Measurements from ENCODE around the gene GCSAM. TPM values are rescaled to one million over a fixed set of nuclear protein-coding genes. Genes with fewer than 3 reads are reported as not detected.

Gene GCSAM
- polyA plus RNA-seq, 4 donors = 1.4 to 1.8 (median 1.5) TPM

DNA sequence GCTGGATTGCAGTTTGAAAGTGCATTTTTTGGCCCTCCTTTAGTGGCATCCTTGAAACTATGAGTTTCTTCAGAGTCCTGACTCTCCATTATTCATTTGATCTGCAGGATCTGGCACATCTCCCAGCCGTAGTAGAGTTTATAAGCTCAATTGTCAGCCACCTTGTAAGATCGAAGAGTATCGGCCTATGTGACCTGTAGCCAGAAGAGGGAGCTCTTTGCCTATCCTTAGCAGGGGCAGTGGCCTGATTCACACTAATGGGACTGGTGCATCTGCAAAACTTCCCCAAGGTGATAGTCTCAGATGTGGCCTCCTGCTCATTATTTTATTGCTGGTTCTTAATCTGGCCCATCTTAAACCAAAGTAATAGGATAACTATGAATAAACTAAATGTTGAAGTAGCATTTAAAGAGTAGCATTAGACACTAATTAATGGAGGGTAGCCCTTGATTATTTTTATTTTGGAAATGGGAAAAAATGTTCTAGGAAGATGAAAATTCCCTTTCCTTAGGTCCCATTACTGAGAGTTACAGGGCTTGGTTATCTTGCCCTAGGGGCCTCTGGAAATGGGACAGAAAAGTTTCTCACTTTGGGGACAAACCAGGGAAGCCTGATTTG is 21.2 kb downstream of the GCSAM start:
- no peak for DNase-seq (ENCODE audit: low read depth in 4 of 4, low spot score in 3 of 4)

DNA sequence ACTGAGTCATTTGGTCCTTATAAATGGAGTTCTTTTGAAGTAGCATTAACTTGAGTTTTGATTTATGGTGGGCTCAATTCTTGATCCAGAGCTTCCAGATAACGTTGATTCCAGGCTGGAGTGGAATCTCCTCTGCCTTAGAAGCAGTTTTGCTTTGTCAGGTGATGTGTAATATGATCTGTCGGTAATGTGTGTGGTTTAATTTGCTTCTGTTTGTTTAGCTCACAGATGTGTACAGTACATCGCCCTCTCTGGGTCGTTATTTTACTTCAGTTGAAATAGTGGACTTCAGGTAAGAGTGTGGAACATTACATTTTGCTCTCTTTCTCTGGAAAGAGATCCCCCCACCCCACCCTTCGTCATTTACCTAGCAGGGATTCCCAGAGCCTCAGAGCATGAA is 23.7 kb downstream of the GCSAM start:
- no peak for DNase-seq (ENCODE audit: low read depth in 4 of 4, low spot score in 3 of 4)

DNA sequence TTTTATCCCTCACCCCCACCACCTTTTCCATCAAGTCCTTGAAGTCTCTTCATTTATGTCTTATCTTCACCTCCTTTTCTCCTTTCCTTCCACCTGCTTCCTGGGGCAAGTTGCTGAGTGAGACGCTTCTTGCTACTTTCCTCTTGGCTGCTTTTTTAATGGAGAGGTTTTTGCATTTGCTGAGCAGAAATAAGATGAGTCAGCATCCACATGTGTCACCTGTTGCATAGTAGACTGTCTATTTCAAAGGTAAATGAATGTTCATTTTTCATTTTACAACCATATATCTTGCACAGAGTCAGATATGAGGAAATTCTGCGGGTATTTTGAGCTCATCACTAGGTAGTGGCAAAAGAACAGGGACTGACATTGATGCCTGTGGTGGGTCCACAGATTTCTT is 28.3 kb downstream of the GCSAM start:
- DNase-seq (ENCODE audit: low read depth in 4 of 4, low spot score in 3 of 4) = no peak

DNA sequence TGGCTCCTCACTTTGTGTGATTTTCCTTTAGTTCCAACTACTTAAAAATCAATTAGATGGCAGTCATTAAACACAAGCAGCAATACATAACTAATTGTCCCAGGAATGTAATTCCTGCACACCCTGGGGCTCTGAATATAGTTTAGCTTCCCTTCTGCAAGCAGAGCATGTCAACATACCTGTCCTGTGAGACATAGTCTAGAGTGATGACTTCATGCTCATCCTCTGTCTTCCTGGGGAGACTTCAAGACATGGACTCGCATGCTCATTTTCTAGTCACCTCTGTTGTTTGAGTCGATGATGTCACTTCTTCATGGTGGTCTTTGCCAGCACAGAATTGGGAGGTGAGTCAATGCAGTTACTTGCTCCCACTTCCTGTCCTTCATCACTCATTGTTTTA is 31.1 kb downstream of the GCSAM start:
- DNase-seq (ENCODE audit: low read depth in 4 of 4, low spot score in 3 of 4) = no peak

DNA sequence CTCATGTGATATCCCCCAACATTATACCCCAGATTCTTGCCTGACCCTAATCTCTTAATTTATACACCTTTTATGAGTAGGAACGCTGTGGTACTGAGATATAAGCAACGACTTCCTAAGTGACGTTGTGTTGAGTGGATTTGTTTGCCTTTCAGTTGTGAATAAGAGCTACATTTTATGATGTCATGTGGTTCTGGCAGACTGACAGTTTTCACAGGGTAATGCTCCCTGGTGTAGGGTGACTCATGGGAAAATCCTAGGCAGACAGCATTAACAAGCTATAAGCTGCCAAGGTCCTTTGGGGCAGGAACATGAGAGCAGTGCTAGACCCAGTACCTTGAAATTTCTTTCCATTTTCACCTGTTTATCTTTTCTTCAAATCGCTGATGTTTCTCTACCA is 35.7 kb downstream of the GCSAM start:
- no peak for DNase-seq (ENCODE audit: low read depth in 4 of 4, low spot score in 3 of 4)

DNA sequence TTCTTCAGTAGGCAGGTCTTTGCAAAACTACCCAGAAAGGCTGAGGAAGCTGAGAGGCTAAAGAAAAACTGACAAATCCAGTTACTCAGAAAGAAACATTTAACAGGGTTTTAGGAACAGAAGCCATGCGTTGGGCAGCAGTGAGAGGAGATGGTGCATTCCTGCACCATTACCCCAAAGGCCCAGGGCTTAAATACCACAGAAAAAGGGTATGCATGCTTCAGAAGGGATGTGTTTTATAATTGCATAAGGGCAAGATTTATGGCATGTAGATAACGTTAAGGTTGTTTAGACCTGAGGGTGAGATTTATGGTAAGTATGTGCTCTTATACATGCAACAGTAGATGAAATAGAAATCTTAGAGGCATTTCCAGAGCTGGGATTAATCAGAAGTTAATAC is 36.9 kb downstream of the GCSAM start:
- DNase-seq (ENCODE audit: low read depth in 4 of 4, low spot score in 3 of 4) = no peak

DNA sequence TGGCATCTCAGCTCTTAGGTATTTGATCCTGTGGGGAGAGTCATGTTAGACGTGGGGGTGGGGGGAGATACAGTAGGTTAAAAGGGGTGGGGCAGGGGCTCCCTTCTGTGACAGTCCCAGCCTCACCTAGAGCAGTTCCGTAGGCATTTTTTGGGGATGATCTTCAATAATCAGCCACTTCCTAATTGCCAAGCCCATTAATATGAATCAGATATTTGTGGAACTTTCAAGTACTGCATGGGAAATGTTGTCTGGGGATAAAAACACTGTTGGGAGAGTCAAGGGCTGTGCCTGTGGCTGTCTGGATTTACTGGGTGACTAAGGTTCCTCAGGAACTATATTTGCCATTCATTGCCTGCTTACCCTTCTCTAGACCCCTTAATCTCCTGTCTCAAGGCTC is 37.3 kb downstream of the GCSAM start:
- no peak for DNase-seq (ENCODE audit: low read depth in 4 of 4, low spot score in 3 of 4)

DNA sequence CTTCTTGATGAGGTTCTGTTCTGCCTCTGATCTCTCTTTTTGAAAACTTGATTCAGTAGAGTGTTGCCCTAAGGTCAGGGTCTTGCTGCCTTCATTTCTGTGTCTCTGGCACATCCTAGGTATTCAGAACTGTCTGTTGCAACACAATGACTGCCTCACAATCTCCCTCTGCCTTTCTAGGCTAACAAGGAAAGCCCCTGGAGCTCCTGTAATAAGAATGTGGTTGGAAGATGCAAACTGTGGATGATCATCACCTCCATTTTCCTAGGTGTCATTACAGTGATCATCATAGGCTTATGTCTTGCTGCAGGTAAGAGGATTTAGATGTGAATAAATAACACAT is 39.9 kb downstream of the GCSAM start:
- no peak for DNase-seq (ENCODE audit: low read depth in 4 of 4, low spot score in 3 of 4)

DNA sequence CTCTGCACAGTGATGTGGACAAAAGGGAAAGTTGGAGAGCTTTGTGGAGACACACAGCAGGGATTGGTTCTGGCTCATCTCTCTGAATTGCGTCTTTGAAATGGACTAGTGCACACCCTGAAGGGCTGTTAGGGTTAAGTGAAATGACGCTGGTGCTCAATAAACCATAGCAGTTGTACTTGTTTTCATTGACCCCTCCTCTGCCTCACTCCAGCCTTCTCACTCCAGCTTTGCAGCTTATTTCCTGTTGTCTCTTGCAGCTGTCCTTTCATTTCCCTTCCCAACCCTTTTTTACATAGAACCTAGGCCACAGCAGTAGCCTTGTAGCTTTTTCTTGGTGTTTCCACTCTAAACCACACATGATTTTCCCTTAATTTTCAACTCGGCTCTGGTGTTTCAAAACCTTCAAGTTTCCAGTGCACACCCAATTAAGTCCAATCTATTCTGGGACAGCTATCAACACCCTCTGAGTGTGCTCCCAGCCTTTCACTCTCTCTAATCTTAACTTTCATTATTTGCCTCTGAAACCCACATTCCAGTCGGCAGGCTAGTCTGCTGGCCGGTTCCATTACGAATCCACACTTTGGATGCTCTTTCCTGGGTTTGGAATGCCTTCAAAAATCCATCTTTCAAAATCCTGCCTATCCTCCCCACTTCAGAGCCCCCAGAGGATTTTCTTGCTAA is 40.4 kb downstream of the GCSAM start:
- no peak for DNase-seq (ENCODE audit: low read depth in 4 of 4, low spot score in 3 of 4)

DNA sequence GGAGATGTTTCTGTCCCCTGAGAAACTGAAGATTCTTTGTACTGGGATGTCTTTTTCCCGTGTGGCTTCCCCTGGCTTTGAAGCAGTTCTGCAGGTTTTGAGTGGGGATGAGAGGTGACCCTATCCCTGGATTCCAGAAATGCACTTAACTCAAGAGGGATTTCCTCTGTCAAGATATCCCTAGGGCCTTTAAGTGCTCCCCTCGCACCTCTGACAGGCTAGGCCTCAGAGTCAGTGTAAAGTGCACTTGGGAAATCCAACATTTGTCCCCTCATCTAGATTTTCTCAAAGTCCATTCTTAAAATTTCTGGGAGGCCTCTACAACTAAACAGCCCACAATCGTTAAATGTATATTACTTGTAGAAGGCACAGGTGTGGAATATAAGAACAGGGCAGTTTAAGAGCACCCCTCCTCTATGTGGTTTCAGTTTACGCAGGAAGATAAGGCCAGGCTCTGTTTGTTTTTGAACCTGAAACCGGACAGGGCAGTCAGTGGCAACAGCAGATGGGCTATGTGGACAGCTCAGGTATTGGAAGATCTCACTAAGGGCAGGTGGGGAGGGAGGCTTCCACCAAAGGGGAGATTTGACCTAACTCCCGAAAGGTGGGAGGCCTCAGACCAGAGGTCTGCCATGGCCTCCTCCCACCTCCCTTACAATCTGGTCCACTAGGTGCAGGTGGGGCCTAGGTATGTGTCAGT is 42.0 kb downstream of the GCSAM start:
- DNase-seq (ENCODE audit: low read depth in 4 of 4, low spot score in 3 of 4) = no peak

DNA sequence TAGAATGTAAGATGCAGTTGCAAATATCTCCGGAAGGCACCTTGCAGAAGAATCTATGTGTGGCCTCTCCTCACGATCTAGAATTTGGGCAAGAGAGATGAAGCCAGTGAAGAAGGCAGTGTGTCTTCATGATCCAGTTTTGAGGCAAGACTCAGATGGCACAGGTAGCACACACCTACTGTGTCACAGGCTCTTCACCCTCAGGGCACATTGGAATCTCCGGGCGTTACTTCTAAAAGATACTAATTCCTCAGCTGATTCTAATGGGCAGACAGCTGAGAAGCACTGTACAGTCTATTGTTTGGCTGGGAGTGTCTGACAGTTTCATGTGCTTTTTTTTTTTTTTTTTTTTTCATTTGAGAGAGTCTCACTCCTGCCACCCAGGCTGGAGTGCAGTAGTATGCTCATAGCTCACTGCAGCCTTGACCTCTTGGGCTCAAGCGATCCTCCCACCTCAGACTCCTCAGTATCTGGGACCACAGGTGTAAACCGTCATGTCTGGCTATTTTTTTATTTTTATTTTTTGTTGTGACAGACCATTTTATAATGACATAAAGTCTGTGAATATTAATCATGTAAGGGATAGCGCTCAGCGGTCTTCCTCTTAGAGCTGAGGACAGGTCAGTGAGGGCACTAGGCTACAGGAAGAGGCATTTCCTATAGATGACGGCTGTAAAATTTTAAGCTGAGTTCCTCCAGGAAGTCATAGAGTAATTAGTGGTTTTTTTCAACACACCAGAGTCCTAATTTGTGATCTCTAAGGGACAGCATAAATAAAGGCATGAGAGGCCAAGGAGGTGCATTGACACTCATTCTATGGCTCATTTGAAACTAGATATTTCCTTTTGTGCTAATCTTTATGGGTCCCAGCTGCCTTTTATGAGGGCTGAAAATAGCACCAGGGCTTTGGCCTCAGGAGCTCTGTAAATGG is 42.8 kb downstream of the GCSAM start:
- DNase-seq (ENCODE audit: low read depth in 4 of 4, low spot score in 3 of 4) = no peak

DNA sequence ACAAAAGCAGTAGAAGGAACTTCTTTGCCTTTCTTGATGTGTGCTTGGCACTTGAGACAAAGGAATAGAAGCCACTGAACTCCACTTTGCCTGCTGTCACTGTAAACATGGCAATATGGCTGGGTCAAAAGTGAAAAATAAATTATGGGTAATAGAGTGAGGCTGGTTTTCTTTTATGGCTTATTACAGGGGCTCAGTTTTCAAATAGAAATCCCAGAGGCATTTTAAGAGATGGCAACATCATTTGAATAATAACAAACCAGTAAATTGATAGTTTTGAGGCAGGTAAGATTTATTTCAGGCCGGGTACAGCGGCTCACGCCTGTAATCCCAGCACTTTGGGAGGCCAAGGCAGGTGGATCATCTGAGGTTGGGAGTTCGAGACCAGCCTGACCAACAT is 44.1 kb downstream of the GCSAM start:
- no peak for DNase-seq (ENCODE audit: low read depth in 4 of 4, low spot score in 3 of 4)

DNA sequence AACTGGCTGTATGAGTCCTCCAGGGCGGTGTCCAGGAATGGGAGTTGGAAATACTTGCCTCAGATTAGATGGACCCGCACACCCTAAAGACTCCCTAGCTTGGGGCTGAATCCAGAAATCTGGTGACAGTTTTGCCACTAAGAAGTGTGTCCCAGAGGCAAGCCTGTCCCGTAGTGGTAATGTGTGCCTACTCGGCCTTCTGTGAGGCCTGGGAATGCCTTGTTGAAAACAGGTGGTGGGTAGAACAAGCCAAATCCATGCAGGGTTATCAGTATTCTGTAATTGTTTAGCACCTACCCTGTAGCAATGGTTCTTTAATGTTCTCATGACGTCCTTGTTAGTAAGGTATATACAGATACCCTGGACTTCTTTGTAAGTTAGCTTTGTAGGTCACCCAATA is 45.3 kb downstream of the GCSAM start:
- DNase-seq (ENCODE audit: low read depth in 4 of 4, low spot score in 3 of 4) = no peak

DNA sequence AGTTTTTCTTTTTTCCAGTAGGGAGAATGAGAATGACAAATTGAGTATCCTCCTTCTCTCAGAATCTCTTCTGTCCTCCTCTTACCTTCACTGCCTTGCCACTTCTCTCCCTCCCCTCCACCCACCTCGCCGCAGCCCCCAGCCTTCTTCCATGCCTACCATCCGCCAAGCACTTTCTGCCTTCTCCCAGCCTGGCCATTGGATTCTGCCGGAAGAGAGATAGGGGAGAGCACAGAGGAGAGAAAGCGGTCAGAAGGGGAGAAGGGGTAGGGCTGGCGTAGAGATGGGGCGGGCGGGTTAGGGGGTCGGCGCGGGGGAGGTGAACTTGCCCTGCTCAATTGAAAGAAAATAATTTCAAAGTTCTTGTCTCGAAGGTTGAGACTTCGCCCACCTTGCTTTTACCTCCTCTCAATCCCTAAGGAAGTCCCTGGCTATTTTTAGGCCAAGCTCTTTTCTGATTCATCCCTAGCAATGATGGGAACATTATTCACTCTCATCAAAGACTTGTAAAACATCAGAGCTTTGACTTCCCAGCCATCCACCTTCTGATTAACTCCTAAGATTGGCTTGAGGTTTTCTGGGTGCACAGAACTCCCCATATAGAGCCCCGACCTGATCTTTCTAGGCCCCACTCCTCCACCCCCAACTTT is 46.0 kb downstream of the GCSAM start:
- no peak for DNase-seq (ENCODE audit: low read depth in 4 of 4, low spot score in 3 of 4)

DNA sequence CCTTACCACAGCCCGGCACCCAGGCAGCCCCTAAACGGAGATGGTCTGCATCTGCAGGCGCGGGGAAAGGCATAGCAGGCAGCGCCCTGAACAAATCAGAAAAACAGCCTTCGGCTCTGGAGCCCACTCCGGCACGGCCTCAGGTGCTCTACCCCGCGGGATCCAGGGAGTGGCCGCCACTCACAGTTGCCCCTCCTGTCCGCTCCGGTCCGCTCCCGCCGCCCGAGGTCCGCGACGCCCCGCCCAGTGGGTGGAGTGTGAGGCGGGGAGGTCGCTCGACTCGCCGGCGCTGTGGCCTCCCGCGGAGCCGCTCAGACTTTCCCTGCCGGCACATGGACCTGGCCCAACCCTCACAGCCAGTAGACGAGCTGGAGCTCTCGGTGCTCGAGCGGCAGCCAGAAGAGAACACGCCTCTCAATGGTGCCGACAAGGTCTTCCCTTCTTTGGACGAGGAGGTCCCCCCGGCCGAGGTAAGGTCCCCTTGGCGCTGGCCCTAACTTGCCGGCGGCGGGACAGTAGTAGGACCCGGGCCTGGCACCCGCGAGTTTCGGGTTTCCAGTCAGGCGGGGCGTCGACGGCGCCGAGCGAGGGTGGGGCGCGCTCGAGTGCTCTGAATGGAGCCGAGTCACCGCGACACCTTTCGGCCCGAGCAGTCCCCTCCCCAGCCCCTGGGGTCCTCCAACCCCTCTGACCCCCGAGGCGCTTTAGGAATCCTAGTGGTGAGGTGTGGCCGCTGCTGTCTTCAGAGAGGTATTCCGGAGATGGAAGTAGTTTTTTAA is 46.8 kb downstream of the GCSAM start, which contains the start of gene C3orf52:
C3orf52 (plus strand) TSS at position 314 of the 779 bp plus-strand sequence; CDS start at position 333, 19 bp downstream.
- peak; percentile 58 to 74 (median 64) for DNase-seq (ENCODE audit: low read depth in 4 of 4, low spot score in 3 of 4)

DNA sequence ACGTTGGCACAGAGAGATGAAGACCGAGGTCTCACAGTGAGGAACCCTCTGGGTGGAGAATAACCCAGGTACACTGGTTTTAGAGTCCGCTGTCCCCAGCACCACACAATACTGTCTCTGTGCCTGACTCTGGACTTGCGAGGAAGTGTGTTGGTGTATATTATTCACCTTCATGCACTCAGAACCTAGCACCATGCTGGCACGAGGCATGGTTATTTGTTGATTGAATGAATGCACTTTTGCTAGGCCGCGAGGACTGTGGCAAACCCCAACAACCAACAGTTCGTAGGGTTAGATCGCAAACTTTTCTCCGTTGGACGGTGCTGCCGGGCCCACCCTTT is 47.3 kb downstream of the GCSAM start:
- DNase-seq (ENCODE audit: low read depth in 4 of 4, low spot score in 3 of 4) = no peak

DNA sequence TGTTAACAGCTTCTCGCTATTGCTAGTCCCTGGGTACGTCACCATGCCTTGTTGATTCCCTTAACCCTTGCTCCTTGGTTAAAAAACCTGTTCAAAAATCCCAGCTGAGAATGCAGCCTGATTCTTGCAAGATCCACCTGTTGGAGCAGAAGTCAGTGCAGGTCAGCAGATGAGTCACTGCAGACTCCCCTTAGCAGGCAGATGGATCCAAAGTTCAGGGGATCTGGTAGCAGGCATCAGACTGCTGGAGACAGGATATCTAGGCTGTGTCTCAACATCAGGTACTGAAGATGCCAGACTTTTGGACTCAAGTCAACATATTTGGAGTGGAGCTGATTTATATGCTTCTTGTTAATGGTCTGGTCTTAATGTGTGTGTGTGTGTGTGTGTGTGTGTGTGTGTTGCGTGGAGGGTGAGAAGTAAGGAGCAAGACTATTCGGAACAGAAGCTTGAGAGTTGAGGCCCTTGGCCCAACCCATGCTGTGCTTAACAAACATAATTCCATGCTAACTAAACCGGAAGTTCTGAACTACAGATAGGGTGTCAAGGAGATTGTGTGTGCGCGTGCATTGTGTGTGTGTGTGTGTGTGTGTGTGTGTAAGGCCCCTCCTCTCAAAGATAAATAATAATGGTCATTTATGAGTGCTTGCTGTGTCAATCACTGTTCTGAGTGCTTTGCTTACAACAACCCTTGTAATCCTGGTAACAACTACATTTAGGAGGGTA is 47.9 kb downstream of the GCSAM start:
- DNase-seq (ENCODE audit: low read depth in 4 of 4, low spot score in 3 of 4) = no peak

DNA sequence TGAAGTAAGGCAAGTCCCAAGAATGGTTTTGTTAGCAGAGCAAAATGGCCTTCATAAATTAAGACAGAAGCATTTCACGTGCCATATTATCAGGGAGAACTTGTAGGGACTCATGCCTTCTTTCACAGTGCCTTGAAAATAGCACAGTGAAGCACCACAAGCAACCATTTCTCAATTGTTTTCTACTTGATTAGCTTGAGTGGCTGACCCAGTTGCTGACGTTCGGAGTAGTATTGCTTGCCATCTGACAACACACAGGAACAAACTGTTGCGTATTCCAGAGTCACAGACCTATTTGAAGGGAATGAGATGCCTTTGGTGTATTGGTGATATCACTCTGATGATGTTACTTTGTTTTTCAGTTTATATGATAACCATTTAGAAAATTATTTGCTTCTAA is 49.8 kb downstream of the GCSAM start:
- DNase-seq (ENCODE audit: low read depth in 4 of 4, low spot score in 3 of 4) = no peak
